ENCODE data around the gene R3HDM2.

Gene R3HDM2

GRCh38 chr12:57240926-57241401, 189.9 kb downstream of the R3HDM2 start:
- Histone ChIP-seq H3K27me3 (replicated peaks in 2 of 5; ENCODE audit: control insufficient read depth in 4 of 5, insufficient read depth in 5 of 5, low read length in 4 of 5) (peaks cover 0 to 86% (median 54%) of the 10 kb centered on the region in 5 experiments), H3K4me3 (ENCODE audit: control insufficient read depth in 1 of 7, extremely low read depth in 1 of 7, insufficient read depth in 4 of 7, low read depth in 2 of 7, low read length in 6 of 7) (peak overlapping the region in 2 of 7 experiments; percentile 66), H3K36me3 (ENCODE audit: control insufficient read depth in 4 of 4, insufficient read depth in 4 of 4, low read length in 3 of 4) (no peaks in the 10 kb centered on the region), H3K4me1 (ENCODE audit: control extremely low read depth in 1 of 4, control insufficient read depth in 4 of 4, insufficient read depth in 4 of 4, low read length in 3 of 4) (peaks cover 0 to 64% (median 55%) of the 10 kb centered on the region in 4 experiments), H3K9me3 (ENCODE audit: control extremely low read depth in 1 of 5, control insufficient read depth in 4 of 5, insufficient read depth in 2 of 5, low read depth in 1 of 5, low read length in 4 of 5) (no peaks in the 10 kb centered on the region), H3K27ac (ENCODE audit: insufficient read depth in 1 of 2, low read depth in 1 of 2, low read length in 2 of 2, poor library complexity in 1 of 2, severe bottlenecking in 2 of 2) (no peak overlapping the region)
- DNase-seq: peak in 1 of 3 donors; percentile 46
- WGBS (ENCODE audit: insufficient coverage): 5% methylated on average over 12 of the region's 19 CpGs
- ChIA-PET CTCF (interaction anchor here (1.0 to 18.5 kb wide), 9 partner anchors 9 to 47 kb away, joined by 4 to 326 read pairs (median 10); partner anchors contain the start of genes SHMT2 and STAC3), POLR2A (interaction anchor here (0.6 kb wide), 1 partner anchor 58 kb away, joined by 3 read pairs; no protein-coding TSS in a partner anchor)

GRCh38 chr12:57240066-57240921, 190.5 kb downstream of the R3HDM2 start:
- CTCF ChIA-PET: interaction anchor here (1.0 to 18.5 kb wide), 7 partner anchors 9 to 44 kb away, joined by 4 to 326 read pairs (median 10); partner anchors contain the start of genes SHMT2 and STAC3
- H3K9me3 ChIP-seq (ENCODE audit: control extremely low read depth in 1 of 5, control insufficient read depth in 4 of 5, insufficient read depth in 2 of 5, low read depth in 1 of 5, low read length in 4 of 5): no peaks in the 10 kb centered on the region
- peak; percentile 39 to 64 (median 52) for DNase-seq
- peaks cover 0 to 92% (median 56%) of the 10 kb centered on the region in 5 experiments for H3K27me3 ChIP-seq (replicated peaks in 2 of 5; ENCODE audit: control insufficient read depth in 4 of 5, insufficient read depth in 5 of 5, low read length in 4 of 5)
- H3K27ac ChIP-seq (ENCODE audit: insufficient read depth in 1 of 2, low read depth in 1 of 2, low read length in 2 of 2, poor library complexity in 1 of 2, severe bottlenecking in 2 of 2): no peak overlapping the region
- POLR2A ChIA-PET: interaction anchor here (0.6 kb wide), 1 partner anchor 57 kb away, joined by 3 read pairs; no protein-coding TSS in a partner anchor
- H3K4me1 ChIP-seq (ENCODE audit: control extremely low read depth in 1 of 4, control insufficient read depth in 4 of 4, insufficient read depth in 4 of 4, low read length in 3 of 4): peaks cover 0 to 66% (median 55%) of the 10 kb centered on the region in 4 experiments
- H3K36me3 ChIP-seq (ENCODE audit: control insufficient read depth in 4 of 4, insufficient read depth in 4 of 4, low read length in 3 of 4): peaks cover 0 to under 1% (median under 1%) of the 10 kb centered on the region in 4 experiments
- peak overlapping the region; percentile 33 to 66 (median 55) for H3K4me3 ChIP-seq (ENCODE audit: control insufficient read depth in 1 of 7, extremely low read depth in 1 of 7, insufficient read depth in 4 of 7, low read depth in 2 of 7, low read length in 6 of 7)
- WGBS (ENCODE audit: insufficient coverage): under 1% methylated on average over 54 of the region's 72 CpGs

GRCh38 chr12:57239587-57240065, 191.2 kb downstream of the R3HDM2 start:
- Histone ChIP-seq H3K9me3 (ENCODE audit: control extremely low read depth in 1 of 5, control insufficient read depth in 4 of 5, insufficient read depth in 2 of 5, low read depth in 1 of 5, low read length in 4 of 5) (no peaks in the 10 kb centered on the region), H3K36me3 (ENCODE audit: control insufficient read depth in 4 of 4, insufficient read depth in 4 of 4, low read length in 3 of 4) (peaks cover 0 to 6% (median 3%) of the 10 kb centered on the region in 4 experiments), H3K27ac (ENCODE audit: insufficient read depth in 1 of 2, low read depth in 1 of 2, low read length in 2 of 2, poor library complexity in 1 of 2, severe bottlenecking in 2 of 2) (no peak overlapping the region), H3K27me3 (replicated peaks in 2 of 5; ENCODE audit: control insufficient read depth in 4 of 5, insufficient read depth in 5 of 5, low read length in 4 of 5) (peaks cover 0 to 95% (median 56%) of the 10 kb centered on the region in 5 experiments), H3K4me1 (ENCODE audit: control extremely low read depth in 1 of 4, control insufficient read depth in 4 of 4, insufficient read depth in 4 of 4, low read length in 3 of 4) (peaks cover 0 to 66% (median 55%) of the 10 kb centered on the region in 4 experiments), H3K4me3 (ENCODE audit: control insufficient read depth in 1 of 7, extremely low read depth in 1 of 7, insufficient read depth in 4 of 7, low read depth in 2 of 7, low read length in 6 of 7) (peak overlapping the region in 5 of 7 experiments; percentile 52 to 66 (median 64))
- DNase-seq: no peak
- WGBS (ENCODE audit: insufficient coverage): 1% methylated on average over 9 of the region's 14 CpGs
- CTCF ChIA-PET: interaction anchor here (1.0 to 18.5 kb wide), 8 partner anchors 10 to 43 kb away, joined by 3 to 326 read pairs (median 10); partner anchors contain the start of genes NXPH4, SHMT2 and STAC3
- POLR2A ChIA-PET: no interaction called here

GRCh38 chr12:57238854-57239554, 191.8 kb downstream of the R3HDM2 start:
- peaks cover 0 to 12% (median 6%) of the 10 kb centered on the region in 4 experiments for H3K36me3 ChIP-seq (ENCODE audit: control insufficient read depth in 4 of 4, insufficient read depth in 4 of 4, low read length in 3 of 4)
- peaks cover 0 to 90% (median 56%) of the 10 kb centered on the region in 5 experiments for H3K27me3 ChIP-seq (replicated peaks in 2 of 5; ENCODE audit: control insufficient read depth in 4 of 5, insufficient read depth in 5 of 5, low read length in 4 of 5)
- no peak overlapping the region for H3K27ac ChIP-seq (ENCODE audit: insufficient read depth in 1 of 2, low read depth in 1 of 2, low read length in 2 of 2, poor library complexity in 1 of 2, severe bottlenecking in 2 of 2)
- peak overlapping the region in 6 of 7 experiments; percentile 8 to 68 (median 50) for H3K4me3 ChIP-seq (ENCODE audit: control insufficient read depth in 1 of 7, extremely low read depth in 1 of 7, insufficient read depth in 4 of 7, low read depth in 2 of 7, low read length in 6 of 7)
- DNase-seq: peak; percentile 82 to 87 (median 84)
- peaks cover 0 to 65% (median 55%) of the 10 kb centered on the region in 4 experiments for H3K4me1 ChIP-seq (ENCODE audit: control extremely low read depth in 1 of 4, control insufficient read depth in 4 of 4, insufficient read depth in 4 of 4, low read length in 3 of 4)
- CTCF ChIA-PET: interaction anchor here (0.9 to 18.5 kb wide), 9 partner anchors 11 to 42 kb away, joined by 3 to 326 read pairs (median 9); partner anchors contain the start of genes NXPH4, SHMT2 and STAC3
- H3K9me3 ChIP-seq (ENCODE audit: control extremely low read depth in 1 of 5, control insufficient read depth in 4 of 5, insufficient read depth in 2 of 5, low read depth in 1 of 5, low read length in 4 of 5): no peaks in the 10 kb centered on the region
- WGBS (ENCODE audit: insufficient coverage): 1% methylated on average over 38 of the region's 47 CpGs
- POLR2A ChIA-PET: no interaction called here

DNA sequence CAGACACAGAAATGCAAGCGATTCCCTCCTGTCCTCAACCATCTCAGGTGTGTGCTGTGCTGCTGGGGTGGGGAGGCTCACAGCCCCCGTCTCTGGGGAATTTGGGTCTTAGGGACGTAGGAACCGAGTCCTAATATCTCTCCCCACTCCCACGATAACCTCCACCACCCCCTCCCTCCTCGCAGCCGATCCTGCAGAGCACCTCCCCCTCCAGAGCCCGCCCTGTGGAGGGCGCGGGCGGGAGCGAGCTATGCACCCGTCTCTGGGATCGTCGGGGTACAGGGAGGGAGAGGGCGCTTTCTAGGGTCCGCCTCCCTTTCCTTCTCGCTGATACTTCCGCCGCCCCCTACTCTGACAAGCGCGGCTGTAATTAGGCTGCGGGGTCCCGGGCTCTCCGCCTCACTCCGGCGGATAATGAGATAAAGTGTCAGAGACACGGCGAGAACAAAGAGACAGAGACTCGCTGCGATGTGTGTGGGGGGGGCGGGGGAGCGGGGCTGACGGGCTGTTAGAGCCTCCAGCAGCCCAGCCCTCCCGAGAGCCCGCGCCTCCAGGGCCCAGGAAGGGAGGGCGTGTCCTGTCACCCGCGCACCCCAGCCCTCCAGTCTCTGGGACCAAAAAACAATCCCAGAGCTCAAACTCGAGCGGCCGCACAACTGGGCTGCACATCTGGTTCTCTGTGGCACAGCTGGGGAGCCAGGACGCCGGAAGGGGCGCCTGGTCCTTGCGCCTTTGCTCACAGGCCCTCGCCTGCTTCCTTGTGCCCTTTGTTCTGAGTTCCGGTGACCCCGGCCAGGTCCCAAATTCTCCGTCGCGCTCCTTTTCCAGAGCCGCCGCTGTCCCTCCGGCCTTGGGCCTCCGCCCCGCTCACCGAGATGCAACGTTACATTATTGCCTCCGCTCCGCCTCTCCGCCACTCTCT, 192.7 kb downstream of the R3HDM2 start:
- no peak for DNase-seq
- WGBS (ENCODE audit: insufficient coverage): 2% methylated on average over 41 of the region's 63 CpGs
- no peak overlapping the region for H3K27ac ChIP-seq (ENCODE audit: insufficient read depth in 1 of 2, low read depth in 1 of 2, low read length in 2 of 2, poor library complexity in 1 of 2, severe bottlenecking in 2 of 2)
- H3K4me1 ChIP-seq (ENCODE audit: control extremely low read depth in 1 of 4, control insufficient read depth in 4 of 4, insufficient read depth in 4 of 4, low read length in 3 of 4): peaks cover 0 to 58% (median 49%) of the 10 kb centered on the region in 4 experiments
- POLR2A ChIA-PET: no interaction called here
- H3K4me3 ChIP-seq (ENCODE audit: control insufficient read depth in 1 of 7, extremely low read depth in 1 of 7, insufficient read depth in 4 of 7, low read depth in 2 of 7, low read length in 6 of 7): peak overlapping the region in 6 of 7 experiments; percentile 8 to 68 (median 50)
- peaks cover 0 to 20% (median 13%) of the 10 kb centered on the region in 4 experiments for H3K36me3 ChIP-seq (ENCODE audit: control insufficient read depth in 4 of 4, insufficient read depth in 4 of 4, low read length in 3 of 4)
- H3K27me3 ChIP-seq (replicated peaks in 2 of 5; ENCODE audit: control insufficient read depth in 4 of 5, insufficient read depth in 5 of 5, low read length in 4 of 5): peaks cover 0 to 87% (median 56%) of the 10 kb centered on the region in 5 experiments
- CTCF ChIA-PET: interaction anchor here (0.9 to 18.5 kb wide), 9 partner anchors 10 to 30 kb away, joined by 3 to 326 read pairs (median 5); partner anchors contain the start of genes NXPH4, SHMT2 and STAC3
- no peaks in the 10 kb centered on the region for H3K9me3 ChIP-seq (ENCODE audit: control extremely low read depth in 1 of 5, control insufficient read depth in 4 of 5, insufficient read depth in 2 of 5, low read depth in 1 of 5, low read length in 4 of 5)

- DNase-seq: no peak
- Histone ChIP-seq H3K27me3 (replicated peaks in 2 of 5; ENCODE audit: control insufficient read depth in 4 of 5, insufficient read depth in 5 of 5, low read length in 4 of 5) (peaks cover 0 to 80% (median 53%) of the 10 kb centered on the region in 5 experiments), H3K36me3 (ENCODE audit: control insufficient read depth in 4 of 4, insufficient read depth in 4 of 4, low read length in 3 of 4) (peaks cover 5 to 27% (median 16%) of the 10 kb centered on the region in 4 experiments), H3K27ac (ENCODE audit: insufficient read depth in 1 of 2, low read depth in 1 of 2, low read length in 2 of 2, poor library complexity in 1 of 2, severe bottlenecking in 2 of 2) (no peak overlapping the region), H3K4me3 (ENCODE audit: control insufficient read depth in 1 of 7, extremely low read depth in 1 of 7, insufficient read depth in 4 of 7, low read depth in 2 of 7, low read length in 6 of 7) (no peak overlapping the region), H3K9me3 (ENCODE audit: control extremely low read depth in 1 of 5, control insufficient read depth in 4 of 5, insufficient read depth in 2 of 5, low read depth in 1 of 5, low read length in 4 of 5) (no peaks in the 10 kb centered on the region), H3K4me1 (ENCODE audit: control extremely low read depth in 1 of 4, control insufficient read depth in 4 of 4, insufficient read depth in 4 of 4, low read length in 3 of 4) (peaks cover 0 to 52% (median 43%) of the 10 kb centered on the region in 4 experiments)
- ChIA-PET POLR2A (no interaction called here), CTCF (interaction anchor here (1.2 to 18.5 kb wide), 5 partner anchors 10 to 63 kb away, joined by 3 to 326 read pairs (median 5); partner anchors contain the start of genes SHMT2 and STAC3)
- 37% methylated on average over 3 of the region's 5 CpGs for WGBS (ENCODE audit: insufficient coverage)
Observed at GRCh38 chr12:57237596-57237931, 193.3 kb downstream of the R3HDM2 start.

Data from common myeloid progenitor, CD34-positive (primary cell).